SK-N-SH (cell line): Measurements from ENCODE around the gene TBX19. TPM values are rescaled to one million over a fixed set of nuclear protein-coding genes. Genes with fewer than 3 reads are reported as not detected.
A peak's percentile ranks its signal among the peaks of the same experiment; 100 is the strongest.

ENCODE experiments used
- CTCF ChIA-PET: fragments of 300-600, 350-600 bp; formaldehyde crosslinking; extraction: SDS; loops from one replicate; lab custom pipeline; 2021; lab: Yijun Ruan, JAX
- POLR2A ChIA-PET: fragments of 350-600 bp; sonication (Branson Sonifier 250); formaldehyde crosslinking; extraction: SDS; loops from one replicate; lab custom pipeline; 2020; ENCODE audit warnings: antibody characterized with exemption, inconsistent platforms; lab: Yijun Ruan, JAX
- DNase-seq: peaks from one replicate; pipeline ENCODE4 v3.0.0; 2012
- H2AFZ ChIP-seq: fragments of 200-600 bp; sonication (generic); 2 replicates; pipeline ENCODE4 v1.8.1; 2016; ENCODE audit warnings: antibody characterized with exemption, mild to moderate bottlenecking, low read depth
- H3F3A ChIP-seq: fragments of 200-600 bp; sonication (generic); replicated peaks from 2 replicates; pipeline ENCODE3; 2016; ENCODE audit warnings: antibody characterized with exemption, mild to moderate bottlenecking; ENCODE audit not compliant: insufficient read depth
- H3K27ac ChIP-seq, 2 experiments: fragments of 200-500 bp in 1 of 2; fragments of 200-600 bp in 1 of 2; sonication (Bioruptor generic) in 1 of 2; sonication (generic), shearing (Covaris generic) in 1 of 2; 2 replicates each; pipeline versions ENCODE4 v1.5.1 to v1.6.1; 2014 to 2016; ENCODE audit warnings: low read depth in 2 of 2, inconsistent platforms in 1 of 2, low read length in 1 of 2, mild to moderate bottlenecking in 1 of 2, mixed read lengths in 1 of 2
- H3K27me3 ChIP-seq: fragments of 200-600 bp; sonication (generic), shearing (Covaris generic); 2 replicates; pipeline ENCODE4 v1.6.1; 2016; ENCODE audit warnings: mixed run types; ENCODE audit not compliant: insufficient read depth
- H3K36me3 ChIP-seq, 2 experiments: fragments of 200-500 bp in 1 of 2; fragments of 200-600 bp in 1 of 2; sonication (Bioruptor generic) in 1 of 2; sonication (generic) in 1 of 2; replicated peaks in 1 of 2; 2 replicates each; pipeline versions ENCODE3 to v1.5.1; 2014 to 2016; ENCODE audit warnings: low read length in 1 of 2, mild to moderate bottlenecking in 1 of 2; ENCODE audit not compliant: insufficient read depth in 2 of 2, control insufficient read depth in 1 of 2
- H3K4me1 ChIP-seq, 2 experiments: fragments of 200-500 bp in 1 of 2; fragments of 200-600 bp in 1 of 2; sonication (Bioruptor generic) in 1 of 2; sonication (generic), shearing (Covaris generic) in 1 of 2; 2 replicates each; pipeline versions ENCODE4 v1.5.1 to v1.6.1; 2014 to 2016; ENCODE audit warnings: low read depth in 1 of 2, low read length in 1 of 2, mixed run types in 1 of 2; ENCODE audit not compliant: insufficient read depth in 2 of 2, control insufficient read depth in 1 of 2
- H3K4me2 ChIP-seq: fragments of 200-600 bp; sonication (generic), shearing (Covaris generic); 2 replicates; pipeline ENCODE4 v1.6.1; 2017; ENCODE audit warnings: mixed run types
- H3K4me3 ChIP-seq, 2 experiments: fragments of 200-500 bp in 1 of 2; fragments of 200-600 bp in 1 of 2; sonication (Bioruptor generic) in 1 of 2; sonication (generic), shearing (Covaris generic) in 1 of 2; 2 replicates each; pipeline versions ENCODE4 v1.5.1 to v1.8.1; 2014 to 2016; ENCODE audit warnings: low read depth in 2 of 2, inconsistent platforms in 1 of 2, low read length in 1 of 2, mild to moderate bottlenecking in 1 of 2, mixed read lengths in 1 of 2, moderate library complexity in 1 of 2
- H3K79me2 ChIP-seq: fragments of 200-600 bp; sonication (generic); 2 replicates; pipeline ENCODE4 v1.8.1; 2017; ENCODE audit warnings: mild to moderate bottlenecking; ENCODE audit not compliant: insufficient read depth
- H3K9ac ChIP-seq: fragments of 200-600 bp; sonication (generic); 2 replicates; pipeline ENCODE4 v1.6.1; 2017; ENCODE audit warnings: mixed run types
- H3K9me2 ChIP-seq: fragments of 200-600 bp; sonication (generic); 2 replicates; pipeline ENCODE4 v1.6.1; 2017; ENCODE audit warnings: mixed run types
- H3K9me3 ChIP-seq: fragments of 200-600 bp; sonication (generic); 2 replicates; pipeline ENCODE4 v1.6.1; 2017; ENCODE audit warnings: mixed run types, mild to moderate bottlenecking, moderate library complexity
- H4K20me1 ChIP-seq: fragments of 200-600 bp; sonication (generic); 2 replicates; pipeline ENCODE4 v1.6.1; 2017; ENCODE audit warnings: mild to moderate bottlenecking, mixed run types; ENCODE audit not compliant: insufficient read depth
- CHD2 ChIP-seq: fragments of 150-350 bp; IDR thresholded peaks from 2 replicates; pipeline ENCODE4 v1.6.1; 2018; ENCODE audit warnings: low read length; ENCODE audit not compliant: partially characterized antibody
- EZH2phosphoT487 ChIP-seq: fragments of 200-600 bp; sonication (generic); IDR thresholded peaks from 2 replicates; pipeline ENCODE4 v1.6.1; 2017; ENCODE audit warnings: low read depth, mixed run types, mild to moderate bottlenecking, antibody characterized with exemption, moderate library complexity, borderline replicate concordance
- FOSL2 ChIP-seq: IDR thresholded peaks from 2 replicates; pipeline ENCODE4 v1.4.0; 2012; ENCODE audit warnings: low read depth, mild to moderate bottlenecking, moderate library complexity, borderline replicate concordance
- JUND ChIP-seq: IDR thresholded peaks from 2 replicates; pipeline ENCODE4 v1.4.0; 2012
- TCF12 ChIP-seq: IDR thresholded peaks from 2 replicates; pipeline ENCODE4 v1.4.0; 2012
- TEAD4 ChIP-seq: IDR thresholded peaks from 2 replicates; pipeline ENCODE4 v1.4.0; 2012; ENCODE audit warnings: mild to moderate bottlenecking, borderline replicate concordance; ENCODE audit not compliant: insufficient read depth
- YY1 ChIP-seq: IDR thresholded peaks from 2 replicates; pipeline ENCODE4 v1.4.0; 2012; ENCODE audit warnings: low read depth, mild to moderate bottlenecking
- WGBS: methylation state at CpG from one replicate; pipeline ENCODE4 v1.1.6; 2017; ENCODE audit warnings: low lambda C conversion rate; 5-methylcytosine and 5-hydroxymethylcytosine counted together
- polyA plus RNA-seq, 3 experiments: library from polyadenylated mRNA; depleted of rRNA; stranded (reverse); fragments of >200 nt; gene quantifications; 2 replicates each; pipeline ENCODE4 v1.2.3, GENCODE V29; 2012
- TF ChIP-seq, protein P1 (sequence below): IDR thresholded peaks from 2 replicates; pipeline ENCODE4; 2012
- TF ChIP-seq, protein P2 (sequence below): IDR thresholded peaks from 2 replicates; pipeline ENCODE4 v1.4.0; 2012; ENCODE audit warnings: low read depth
- TF ChIP-seq, protein P3 (sequence below): fragments of 150-350 bp; IDR thresholded peaks from 2 replicates; pipeline ENCODE4 v1.6.1; 2017; ENCODE audit warnings: antibody characterized with exemption, low read length, low read depth, borderline replicate concordance

The TBX19 gene
- polyA plus RNA-seq, 1 of the 3 experiments (the other 2 are of a cell fraction) = 2.7 TPM

DNA sequence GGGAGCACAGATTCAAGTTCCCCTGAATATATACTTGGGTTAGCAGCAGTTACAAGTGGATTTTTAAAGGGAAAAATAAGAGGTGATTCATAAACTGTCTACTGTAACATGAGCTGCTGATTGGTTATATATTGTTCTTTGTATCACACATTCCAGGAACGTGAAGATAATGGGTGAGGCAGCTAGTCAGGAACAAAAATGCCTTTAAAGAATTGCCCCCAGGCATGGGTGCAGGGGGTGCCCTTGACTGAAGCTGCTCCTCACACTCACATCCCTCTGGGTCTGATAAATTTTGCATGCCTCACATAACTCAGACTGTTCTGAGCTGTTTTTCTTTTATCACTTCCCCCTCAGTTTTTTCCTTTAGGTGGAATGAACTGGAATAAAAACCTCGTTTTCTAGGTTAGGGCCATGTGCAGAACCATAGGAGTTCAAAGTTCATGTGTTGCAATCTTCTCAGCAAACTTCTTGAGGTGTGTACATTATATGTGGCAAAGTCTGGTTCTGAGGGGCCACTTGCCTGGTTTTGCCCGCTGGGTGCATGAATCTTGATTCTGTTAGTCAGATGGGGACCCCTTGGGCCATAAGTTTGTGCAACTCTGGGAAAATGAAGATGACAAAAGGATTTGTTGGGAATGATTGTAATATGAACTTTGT, 21.1 kb downstream of the TBX19 start:
- H3K27ac ChIP-seq = no peak overlapping the region
- peaks cover 0 to 3% of the 10 kb centered on the region in 2 experiments for H3K36me3 ChIP-seq
- 50% methylated on average over 3 of the region's 3 CpGs for WGBS
- H3K4me2 ChIP-seq = 0 out of 2 replicates have a peak overlapping the region, but pooled peaks have one; percentile 5
- H3K4me3 ChIP-seq = no peak overlapping the region
- H3F3A ChIP-seq = no peaks in the 10 kb centered on the region
- peak; percentile 27 for TF ChIP-seq FOSL2
- TF ChIP-seq EZH2phosphoT487 = no peak
- TF ChIP-seq TCF12 = peak; percentile 11; the same call in 1 of the 2 replicates
- TF ChIP-seq, protein P1, sequence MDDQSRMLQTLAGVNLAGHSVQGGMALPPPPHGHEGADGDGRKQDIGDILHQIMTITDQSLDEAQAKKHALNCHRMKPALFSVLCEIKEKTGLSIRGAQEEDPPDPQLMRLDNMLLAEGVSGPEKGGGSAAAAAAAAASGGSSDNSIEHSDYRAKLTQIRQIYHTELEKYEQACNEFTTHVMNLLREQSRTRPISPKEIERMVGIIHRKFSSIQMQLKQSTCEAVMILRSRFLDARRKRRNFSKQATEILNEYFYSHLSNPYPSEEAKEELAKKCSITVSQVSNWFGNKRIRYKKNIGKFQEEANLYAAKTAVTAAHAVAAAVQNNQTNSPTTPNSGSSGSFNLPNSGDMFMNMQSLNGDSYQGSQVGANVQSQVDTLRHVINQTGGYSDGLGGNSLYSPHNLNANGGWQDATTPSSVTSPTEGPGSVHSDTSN = peak; percentile 33; the same call in 1 of the 2 replicates
- ChIA-PET POLR2A (no interaction called here), CTCF (interaction anchor here (1.7 kb wide), 1 partner anchor 41 kb away, joined by 4 read pairs; no protein-coding TSS in a partner anchor)
- peak overlapping the region; percentile 36; the same call in 1 of the 2 replicates for H2AFZ ChIP-seq
- no peaks in the 10 kb centered on the region for H3K79me2 ChIP-seq
- no peaks in the 10 kb centered on the region for H4K20me1 ChIP-seq
- H3K9me2 ChIP-seq = no peaks in the 10 kb centered on the region
- no peaks in the 10 kb centered on the region for H3K9me3 ChIP-seq
- DNase-seq = no peak
- peaks cover 0 to 7% of the 10 kb centered on the region in 2 experiments; a peak in 1 of 4 replicates for H3K4me1 ChIP-seq
- no peak overlapping the region for H3K9ac ChIP-seq
- H3K27me3 ChIP-seq = no peaks in the 10 kb centered on the region

DNA sequence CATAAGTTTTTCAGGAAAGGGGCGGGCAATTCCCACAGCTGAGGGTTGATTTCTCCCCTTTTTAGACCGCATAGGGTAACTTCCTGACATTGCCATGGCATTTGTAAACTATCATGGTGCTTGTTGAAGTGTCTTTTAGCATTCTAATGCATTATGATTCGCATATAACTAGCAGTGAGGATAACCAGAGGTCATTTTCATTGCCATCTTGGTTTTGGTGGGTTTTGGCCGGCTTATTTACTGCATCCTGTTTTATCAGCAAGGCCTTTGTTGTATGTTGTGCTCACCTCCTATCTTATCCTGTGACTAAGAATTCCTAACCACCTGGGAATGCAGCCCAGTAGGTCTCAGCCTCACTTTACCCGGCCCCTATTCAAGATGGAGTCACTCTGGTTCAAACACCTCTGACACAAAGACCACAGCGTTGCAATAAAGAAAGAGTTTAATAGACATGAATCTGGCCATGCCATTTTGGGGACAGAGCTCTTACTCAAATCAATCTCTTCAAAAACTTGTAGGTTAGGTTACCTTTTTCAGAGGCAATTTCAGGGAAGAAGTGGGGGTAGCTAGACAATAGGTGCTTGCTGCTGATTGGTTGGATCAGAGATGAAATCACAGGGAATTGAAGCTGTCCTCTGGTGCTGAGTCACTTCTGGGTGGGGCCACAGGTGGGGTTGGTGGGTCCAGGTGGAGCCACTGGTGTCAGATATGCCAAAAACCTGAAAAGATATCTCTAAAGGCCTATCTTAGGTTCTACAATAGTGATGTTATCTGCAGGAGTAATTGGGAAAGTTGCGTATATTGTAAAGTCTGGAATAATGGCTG, 23.3 kb downstream of the TBX19 start:
- DNase-seq = no peak
- no peak overlapping the region for H3K9ac ChIP-seq

More for the DNA sequence above, 23.3 kb downstream of the TBX19 start:
- Histone ChIP-seq H3K27me3 (no peaks in the 10 kb centered on the region), H3K79me2 (no peaks in the 10 kb centered on the region), H2AFZ (no peak overlapping the region), H3F3A (no peaks in the 10 kb centered on the region), H3K4me3 (no peak overlapping the region), H4K20me1 (no peaks in the 10 kb centered on the region), H3K4me1 (peaks cover 0 to 7% of the 10 kb centered on the region in 2 experiments; a peak in 1 of 4 replicates), H3K36me3 (peaks cover 3 to 6% of the 10 kb centered on the region in 2 experiments), H3K9me2 (no peaks in the 10 kb centered on the region), H3K9me3 (no peaks in the 10 kb centered on the region), H3K27ac (no peak overlapping the region), H3K4me2 (no peak overlapping the region)
- POLR2A ChIA-PET = no interaction called here
- TF ChIP-seq, protein P2, sequence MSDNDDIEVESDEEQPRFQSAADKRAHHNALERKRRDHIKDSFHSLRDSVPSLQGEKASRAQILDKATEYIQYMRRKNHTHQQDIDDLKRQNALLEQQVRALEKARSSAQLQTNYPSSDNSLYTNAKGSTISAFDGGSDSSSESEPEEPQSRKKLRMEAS = no peak
- no peak for TF ChIP-seq JUND
- no peak for TF ChIP-seq FOSL2
- TF ChIP-seq, protein P3, sequence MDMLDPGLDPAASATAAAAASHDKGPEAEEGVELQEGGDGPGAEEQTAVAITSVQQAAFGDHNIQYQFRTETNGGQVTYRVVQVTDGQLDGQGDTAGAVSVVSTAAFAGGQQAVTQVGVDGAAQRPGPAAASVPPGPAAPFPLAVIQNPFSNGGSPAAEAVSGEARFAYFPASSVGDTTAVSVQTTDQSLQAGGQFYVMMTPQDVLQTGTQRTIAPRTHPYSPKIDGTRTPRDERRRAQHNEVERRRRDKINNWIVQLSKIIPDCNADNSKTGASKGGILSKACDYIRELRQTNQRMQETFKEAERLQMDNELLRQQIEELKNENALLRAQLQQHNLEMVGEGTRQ = no peak
- TF ChIP-seq CHD2 = no peak
- no peak for TF ChIP-seq YY1
- no peak for TF ChIP-seq TEAD4
- 78% methylated on average over 7 of the region's 7 CpGs for WGBS
- CTCF ChIA-PET = interaction anchor here (0.7 to 2.0 kb wide), 2 partner anchors 39 to 69 kb away, joined by 3 to 12 read pairs; no protein-coding TSS in a partner anchor
